NCI-H524 treated with DMSO at 0.1 percent for 48 hours (cell line): ENCODE results near the gene HS1BP3.

Source experiments
- DNase-seq: peaks from one replicate; lab custom pipeline; 2025; lab: John Stamatoyannopoulos, UW

Gene HS1BP3

DNA sequence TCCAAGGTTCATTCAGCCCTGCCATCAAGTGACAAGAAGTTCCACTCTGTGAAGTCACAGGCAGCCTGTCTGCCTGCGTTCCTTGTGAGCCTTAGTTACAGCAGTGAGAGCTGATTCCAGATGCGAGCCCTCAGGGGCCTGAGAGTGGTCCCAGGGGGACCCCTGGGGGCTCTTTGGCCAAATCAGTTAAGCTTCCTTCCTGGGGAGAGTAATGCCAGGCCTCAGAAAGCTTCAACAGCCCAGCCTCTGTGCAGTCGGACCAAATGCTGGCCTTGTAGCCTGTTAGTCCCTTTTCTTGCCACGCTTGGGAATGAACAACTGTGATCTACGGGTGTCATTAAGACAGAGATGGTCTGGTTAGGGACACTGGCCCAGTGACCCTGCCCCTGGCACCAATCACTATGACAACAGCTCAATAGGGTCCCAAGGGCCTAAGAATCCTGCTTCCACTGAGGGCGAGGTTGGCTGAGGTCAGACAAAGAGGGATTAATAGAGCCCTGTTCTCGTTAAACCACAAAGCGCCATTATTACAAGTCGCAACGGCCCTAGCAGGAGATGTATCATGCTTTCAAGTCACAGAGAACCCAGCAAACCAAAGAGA is 50.9 kb downstream of the HS1BP3 start:
- no peak for DNase-seq

DNA sequence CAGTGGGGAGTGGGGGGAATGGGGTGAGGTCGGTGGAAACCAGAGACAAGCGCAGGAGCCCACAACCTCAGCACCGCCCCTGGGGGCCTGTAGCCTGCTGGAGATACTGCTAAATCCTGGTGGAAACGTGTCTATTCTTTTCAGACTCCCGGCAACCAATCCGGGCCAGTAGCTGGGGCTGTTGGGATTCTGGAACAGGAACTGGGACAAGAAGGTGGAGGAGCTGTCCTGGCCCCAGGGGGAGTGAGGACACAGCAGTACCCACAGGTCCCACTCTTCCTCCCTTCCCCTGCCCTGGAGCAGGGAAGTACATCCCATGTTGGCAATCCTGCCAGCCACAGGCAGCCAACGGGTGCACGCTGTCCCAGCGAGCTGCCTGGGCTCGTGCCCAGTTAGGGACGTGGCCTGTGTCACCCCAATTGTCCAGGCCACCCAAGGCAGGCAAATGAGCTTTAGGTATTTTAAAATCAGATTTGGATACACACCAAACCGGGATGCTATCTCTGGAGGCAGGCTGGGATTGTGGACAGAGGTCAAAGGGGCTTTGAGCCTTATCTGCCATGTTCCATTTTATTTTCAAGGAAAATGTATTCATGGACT is 51.8 kb downstream of the HS1BP3 start:
- DNase-seq: no peak

DNA sequence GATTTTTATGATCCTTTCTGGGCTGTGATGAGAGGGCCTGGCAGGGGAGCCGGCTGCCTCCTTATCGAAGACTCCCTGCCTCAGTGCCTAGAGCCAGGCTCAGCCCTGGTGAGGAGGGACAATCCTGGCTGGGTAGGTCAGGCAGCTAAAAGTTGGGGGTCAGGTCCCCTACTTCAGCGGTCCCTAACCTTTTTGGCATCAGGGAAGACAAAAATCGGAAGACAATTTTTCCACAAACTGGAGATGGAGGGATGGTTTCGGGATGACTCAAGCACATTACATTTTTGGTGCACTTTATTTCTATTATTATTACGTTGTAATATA is 53.1 kb downstream of the HS1BP3 start:
- no peak for DNase-seq

DNA sequence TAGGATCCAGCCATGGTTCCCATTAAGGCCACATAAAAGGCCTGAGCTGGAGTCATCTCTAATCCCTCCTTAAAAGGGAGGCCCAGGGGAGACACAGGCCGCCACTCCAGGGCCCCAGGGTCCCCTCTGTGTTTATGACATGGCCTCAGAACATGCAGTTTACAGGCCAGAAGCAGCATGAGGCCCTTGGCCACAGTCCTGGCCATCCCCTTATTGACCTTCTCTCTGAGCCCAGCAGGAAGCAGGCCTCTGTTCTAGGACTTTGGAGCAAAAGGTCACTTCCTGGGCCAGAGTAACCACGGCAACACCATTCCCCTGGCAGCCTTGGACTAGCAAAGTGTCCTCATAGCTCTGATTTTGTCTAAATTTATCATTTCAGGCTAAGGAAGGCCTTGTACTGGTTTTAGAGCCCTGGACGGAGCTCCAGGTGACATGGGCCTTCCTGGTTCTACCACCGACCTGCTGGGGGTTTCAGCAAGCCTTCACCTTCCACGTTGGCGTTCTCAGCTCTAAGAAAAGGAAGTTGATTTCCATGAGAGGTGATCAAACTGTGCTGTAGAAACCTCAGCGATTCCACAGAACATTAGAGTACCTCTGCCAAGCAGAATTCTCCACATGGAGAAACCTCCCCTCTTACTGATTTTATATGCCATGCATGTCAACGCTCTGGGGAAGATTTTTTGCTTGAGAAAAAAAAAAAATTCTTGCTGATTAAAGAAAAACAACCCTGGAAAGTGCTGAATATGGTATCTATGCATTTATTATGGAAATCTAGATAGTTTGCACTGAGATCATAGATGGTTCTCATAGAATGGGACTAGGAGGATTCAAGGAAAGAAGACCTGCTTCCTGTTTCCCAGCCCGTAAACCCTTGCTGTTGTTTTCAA is 53.7 kb downstream of the HS1BP3 start:
- DNase-seq: no peak

DNA sequence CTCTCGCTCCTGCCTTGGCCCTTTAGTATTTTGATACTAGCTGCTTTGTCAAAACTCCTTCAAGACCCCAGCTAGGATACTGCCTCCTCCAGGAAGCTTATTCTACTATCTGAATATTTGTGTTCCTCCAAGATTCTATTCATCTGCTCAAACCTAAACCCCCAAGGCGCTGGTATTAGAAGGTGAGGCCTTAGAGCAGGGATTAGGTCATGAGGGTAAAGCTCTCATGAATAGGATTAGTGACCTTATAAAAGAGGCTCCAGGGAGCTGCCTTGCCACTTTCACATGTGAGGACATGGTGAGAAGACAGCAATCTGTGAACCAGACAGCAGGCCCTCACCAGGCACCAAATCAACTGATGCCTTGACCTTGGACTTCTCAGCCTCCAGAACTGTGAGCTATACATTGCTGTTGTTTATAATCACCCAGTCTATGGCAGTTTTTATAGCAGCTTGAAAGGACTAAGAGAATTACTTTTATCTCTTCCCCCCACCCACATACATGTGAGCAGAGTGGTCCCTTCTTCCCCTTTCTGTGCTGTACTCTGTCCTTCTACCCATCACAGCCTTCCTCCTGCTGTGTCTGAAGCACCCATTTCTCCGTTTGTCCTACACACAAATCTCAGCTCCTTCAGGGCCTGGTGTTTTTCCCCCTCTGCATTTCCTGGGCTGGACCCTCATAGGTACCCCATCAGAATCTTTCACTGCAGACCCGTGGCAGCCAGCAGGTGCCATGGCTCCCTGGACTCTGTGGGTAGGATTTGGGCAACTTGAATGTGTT is 54.5 kb downstream of the HS1BP3 start:
- DNase-seq: no peak

DNA sequence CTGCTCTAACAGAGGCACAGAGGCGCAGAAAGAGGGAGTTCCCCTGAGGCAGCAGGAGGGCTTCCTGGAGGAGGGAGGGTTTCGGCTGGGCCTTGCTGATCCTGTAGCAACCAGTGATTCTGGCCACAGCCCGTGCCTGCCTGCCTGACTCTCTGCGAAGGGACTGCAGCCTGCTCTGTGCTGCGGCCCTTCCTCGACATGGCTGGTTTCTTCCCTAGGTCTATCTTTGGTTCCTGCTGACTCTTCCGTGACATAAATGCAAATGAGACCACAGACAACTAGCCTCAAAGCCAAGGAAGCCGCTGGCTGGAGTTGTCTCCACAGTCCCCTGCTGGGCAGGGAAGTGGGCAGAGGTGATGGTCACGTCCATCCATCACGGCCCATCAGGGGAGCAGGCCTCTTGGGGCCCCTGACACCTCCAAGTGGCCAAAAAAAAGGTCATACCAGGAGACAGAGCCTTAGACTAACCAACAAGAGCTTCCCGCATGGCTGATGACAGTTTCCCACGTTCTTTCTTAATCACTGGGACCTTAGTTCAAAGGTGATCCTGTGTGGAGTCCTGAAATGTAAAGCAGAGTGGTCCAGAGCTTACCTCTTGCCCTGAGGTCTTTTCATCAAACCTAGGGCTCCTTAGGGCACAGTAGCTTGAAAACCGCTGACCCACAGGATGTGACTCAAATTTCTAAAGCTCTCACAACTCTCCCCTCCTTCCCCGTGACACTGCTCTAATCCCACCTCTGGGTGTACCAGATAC is 55.3 kb downstream of the HS1BP3 start:
- no peak for DNase-seq

DNA sequence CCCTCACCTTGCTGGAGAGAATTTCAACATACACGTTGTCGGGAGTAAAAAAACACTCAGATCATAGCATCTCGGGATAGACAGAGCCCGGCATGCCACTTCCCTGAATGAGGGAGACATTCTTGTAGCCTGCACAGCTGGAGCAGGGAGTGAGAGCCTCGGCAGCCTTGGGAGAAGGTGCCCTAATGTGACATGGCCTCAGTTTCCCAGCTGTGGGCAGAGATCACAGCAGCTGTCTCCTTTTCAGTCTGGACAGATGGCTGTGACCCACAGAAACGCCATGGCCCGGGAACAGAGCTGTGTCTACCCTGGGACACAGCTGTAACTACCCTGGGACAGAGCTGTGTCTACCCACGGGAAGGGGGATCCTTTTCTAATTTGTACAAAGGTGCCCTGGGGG is 55.9 kb downstream of the HS1BP3 start:
- no peak for DNase-seq

DNA sequence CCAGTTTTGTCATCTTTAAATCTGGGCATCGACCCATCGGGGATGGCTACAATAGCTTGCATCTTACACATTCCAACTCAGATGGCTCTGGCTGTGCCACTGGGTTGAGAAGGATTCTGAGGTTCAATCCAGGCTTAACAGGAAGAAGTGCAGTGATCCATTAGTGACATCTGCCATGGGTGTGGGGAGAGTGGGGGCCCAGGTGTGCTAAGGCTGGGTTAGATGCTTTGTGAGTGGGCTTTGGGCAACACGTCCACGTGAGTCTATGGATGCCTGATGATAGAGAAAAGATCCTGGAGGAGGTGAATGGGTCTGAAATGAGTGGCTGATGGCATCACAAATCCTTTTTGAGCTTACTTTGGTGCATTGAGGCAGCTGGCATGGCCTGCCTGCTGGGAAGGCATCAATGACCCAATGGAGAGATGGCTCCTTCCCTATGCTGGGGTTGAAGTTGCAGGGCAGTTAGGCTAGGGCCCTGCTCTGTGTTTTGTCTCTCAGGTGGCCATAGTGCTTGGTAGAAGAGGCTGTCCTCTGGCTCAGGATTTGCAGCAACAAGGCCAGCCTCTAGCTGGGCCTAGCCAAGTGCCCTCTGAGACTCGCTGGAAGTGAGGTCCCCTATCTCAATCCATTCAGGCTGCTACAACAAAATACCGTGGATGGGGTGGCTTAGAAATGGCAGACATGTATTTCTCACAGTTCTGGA is 56.7 kb downstream of the HS1BP3 start:
- no peak for DNase-seq

DNA sequence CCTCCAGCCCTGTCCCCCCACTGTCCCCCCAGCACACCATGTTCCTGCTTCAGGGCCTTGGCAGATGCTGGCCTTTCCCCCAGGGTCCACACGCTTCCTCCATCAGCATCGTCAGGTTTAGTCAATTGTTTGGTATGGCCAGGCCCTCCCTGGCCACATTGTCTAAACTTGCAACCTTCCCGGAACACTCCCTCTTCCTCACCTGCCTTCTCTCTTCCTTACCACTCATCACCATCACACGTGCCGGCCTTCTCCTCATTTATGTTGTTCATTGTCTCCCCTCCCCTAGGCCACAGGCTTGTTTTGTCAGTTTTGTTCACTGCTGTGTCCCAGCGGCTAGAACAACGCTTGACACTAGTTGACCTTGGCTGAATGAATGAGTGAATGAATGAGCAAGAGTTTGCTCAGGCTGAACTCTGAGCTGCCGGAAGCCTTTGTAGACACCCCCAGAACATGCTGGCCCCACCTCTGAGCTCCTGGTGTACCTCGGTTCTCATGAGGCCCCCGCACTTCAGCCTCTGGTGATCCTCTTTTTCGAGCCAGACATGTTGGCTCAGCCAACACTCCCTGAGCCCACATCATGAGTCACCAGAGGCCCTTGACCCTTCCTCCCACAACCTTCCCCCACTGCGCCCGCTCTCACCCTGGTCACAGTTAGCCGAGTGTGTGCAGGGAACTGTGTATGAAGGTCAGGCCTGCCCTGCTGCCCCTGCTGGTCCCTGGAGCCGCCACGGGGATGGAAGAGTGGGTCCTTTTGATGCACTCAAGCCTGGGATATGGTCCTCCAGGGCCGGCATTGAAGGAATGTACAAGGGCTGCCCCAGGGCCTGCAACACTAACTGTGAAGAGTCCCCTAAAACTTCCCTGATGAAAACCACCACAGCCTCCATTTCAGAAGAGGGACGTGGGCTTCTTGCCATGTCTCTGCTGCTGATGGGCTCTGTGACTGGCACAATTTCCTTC is 57.5 kb downstream of the HS1BP3 start:
- no peak for DNase-seq

DNA sequence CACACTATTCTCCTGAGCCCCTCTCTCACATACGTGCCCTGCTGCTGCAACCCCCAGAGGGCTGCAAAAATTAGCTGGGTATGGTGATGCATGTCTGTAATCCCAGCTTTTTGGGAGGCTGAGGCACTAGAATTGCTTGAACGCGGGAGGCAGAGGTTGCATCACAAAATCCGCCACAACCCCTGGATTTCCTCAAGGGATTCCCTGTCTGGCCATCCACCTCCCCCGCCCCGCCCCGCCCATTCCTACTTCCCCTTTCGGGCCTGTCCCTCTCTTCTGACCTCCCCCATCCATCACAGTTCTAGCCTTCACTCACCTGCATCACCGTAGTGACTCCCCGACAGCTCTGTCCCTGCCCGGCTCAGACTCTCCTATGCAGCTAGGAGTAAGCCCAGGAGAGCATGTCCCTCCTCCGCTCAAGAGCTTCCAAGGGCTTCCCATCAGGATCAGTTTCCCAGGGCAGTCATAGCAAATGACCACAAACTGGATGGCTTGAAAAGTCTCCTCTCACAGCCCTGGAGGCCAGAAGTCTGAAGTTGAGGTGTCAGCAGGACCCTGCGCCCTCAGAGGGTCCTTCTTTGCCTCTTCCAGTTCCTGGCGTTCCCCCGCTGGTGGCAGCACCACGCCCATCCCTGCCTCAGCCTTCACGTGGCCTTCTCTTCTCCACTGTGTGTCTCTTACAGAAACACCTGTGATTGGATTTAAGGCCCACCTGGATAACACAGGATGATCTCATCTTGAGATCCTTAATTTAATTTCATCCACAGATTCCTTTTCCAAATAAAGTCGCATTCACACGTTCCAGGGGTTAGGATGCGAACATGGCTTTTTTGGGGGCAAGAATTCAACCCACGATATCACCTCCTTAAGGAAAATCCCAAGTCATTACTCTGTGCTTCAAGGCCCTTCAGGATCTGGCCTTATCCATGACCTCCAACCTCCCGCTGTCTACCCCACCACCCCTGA is 58.5 kb downstream of the HS1BP3 start:
- no peak for DNase-seq

DNA sequence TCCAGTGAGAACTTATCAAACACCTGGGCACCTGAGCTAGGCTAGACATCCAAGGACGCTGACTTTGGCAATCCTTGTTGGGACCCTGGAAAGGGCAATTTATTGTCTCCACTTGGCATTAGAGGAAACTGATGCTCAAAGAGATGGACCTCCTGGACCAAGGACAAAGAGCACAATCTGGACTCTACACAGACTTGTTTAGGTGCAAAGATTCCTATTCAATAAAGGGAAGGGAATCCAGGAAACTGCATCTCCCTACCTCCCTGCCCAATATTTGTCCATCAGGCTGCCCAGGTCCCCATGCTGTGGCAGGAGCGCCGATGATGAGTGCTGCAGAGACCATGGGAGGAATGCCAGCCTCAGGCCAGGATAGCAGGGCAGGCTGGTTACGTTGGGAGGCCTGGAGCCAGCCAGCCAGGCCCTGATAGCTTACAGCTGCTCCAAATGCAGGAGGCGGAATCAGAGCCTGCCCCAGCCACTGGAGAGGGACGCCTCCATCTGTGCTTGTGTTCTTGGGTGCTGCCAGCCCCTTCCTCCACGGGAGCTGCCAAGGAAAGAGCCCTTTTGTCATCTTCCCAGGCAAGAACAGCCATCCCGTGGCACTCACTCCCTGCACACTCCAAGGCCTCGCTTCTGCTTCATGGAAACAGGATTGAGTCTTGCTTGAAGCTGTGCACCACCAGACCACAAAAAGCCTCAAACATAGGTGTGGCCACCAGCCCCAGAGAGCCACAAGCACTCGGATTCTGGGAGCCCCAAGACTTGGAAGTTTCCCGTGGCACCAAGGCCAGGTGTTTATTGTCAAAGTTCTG is 60.0 kb downstream of the HS1BP3 start:
- no peak for DNase-seq

DNA sequence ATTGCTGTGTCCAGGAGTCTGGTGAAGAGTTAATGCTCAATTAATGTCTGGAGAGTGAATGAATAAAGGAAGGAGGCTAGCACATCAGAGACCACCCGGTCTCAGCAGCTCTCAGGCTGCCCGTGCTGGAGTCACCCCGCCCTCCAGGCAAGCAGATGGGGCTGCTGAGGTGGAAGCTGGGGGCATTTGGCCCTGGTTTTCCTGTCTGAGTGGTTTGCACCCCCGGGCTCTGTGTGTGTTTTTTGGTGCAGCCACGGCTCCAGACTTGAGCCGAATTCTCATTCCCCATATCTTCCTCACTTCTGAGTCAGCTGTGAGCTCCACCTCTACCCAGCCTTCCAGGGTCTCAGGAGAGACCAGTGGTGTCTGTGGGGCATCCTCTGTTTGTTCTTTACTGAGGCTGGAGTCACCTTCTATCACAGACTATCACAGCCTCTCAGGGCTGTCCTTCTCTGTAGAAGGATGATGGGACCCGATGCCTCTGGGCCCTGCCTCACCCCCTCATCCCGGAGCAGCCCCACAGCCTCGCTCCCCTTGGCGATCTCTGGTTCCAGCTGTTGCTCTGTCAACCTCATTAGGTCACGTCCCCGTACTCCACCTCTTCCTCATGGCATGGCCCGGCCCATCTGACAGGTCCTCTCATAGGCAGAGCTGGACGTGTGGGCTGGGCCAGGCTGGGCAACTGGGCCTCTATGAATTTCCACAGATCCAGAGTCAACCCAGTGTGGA is 60.8 kb downstream of the HS1BP3 start:
- DNase-seq: no peak

DNA sequence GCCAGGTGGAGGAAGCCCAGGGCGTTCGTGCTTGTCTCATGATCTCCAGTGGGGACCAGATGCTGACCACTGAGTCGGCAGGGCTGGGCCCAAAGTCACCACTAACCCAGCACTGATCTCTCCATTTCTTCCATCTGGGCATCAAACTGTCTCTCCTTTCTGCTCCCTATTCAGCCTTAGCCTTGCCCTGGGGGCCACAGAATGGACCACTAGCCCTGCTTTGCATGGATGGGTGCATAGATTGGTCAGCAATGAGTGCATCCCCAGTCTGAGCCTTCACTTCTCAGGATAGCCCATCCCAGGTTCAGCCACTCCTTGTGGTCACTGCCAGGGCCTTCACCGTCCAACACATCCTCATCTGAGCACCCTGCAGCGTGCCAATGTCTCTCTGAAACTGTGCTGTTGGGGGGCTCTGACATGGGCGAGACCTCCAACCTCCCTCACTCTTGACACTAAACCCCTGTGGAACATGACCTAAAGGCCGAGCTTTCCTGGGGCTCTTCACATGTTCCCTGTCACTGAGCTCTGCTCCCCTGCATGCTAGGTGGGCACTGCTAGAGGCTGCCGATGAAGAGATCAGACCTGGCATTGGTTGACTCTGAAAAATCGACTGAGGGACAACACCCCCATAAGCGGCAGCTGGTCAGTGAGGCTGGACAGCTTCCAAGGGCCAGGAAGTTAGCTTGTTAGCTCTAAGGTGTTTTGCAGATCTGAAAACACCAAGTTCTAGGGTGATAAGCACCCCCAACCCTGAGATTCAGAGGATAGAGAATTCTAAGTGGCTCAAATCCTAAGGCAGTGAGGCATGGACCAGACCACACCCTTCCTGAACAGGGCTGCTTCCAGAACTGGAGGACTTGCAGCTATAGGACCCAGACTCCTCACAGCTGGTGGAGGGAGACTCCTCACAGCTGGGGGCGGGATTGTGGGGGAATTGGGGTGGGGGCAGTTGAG is 61.7 kb downstream of the HS1BP3 start:
- DNase-seq: no peak

DNA sequence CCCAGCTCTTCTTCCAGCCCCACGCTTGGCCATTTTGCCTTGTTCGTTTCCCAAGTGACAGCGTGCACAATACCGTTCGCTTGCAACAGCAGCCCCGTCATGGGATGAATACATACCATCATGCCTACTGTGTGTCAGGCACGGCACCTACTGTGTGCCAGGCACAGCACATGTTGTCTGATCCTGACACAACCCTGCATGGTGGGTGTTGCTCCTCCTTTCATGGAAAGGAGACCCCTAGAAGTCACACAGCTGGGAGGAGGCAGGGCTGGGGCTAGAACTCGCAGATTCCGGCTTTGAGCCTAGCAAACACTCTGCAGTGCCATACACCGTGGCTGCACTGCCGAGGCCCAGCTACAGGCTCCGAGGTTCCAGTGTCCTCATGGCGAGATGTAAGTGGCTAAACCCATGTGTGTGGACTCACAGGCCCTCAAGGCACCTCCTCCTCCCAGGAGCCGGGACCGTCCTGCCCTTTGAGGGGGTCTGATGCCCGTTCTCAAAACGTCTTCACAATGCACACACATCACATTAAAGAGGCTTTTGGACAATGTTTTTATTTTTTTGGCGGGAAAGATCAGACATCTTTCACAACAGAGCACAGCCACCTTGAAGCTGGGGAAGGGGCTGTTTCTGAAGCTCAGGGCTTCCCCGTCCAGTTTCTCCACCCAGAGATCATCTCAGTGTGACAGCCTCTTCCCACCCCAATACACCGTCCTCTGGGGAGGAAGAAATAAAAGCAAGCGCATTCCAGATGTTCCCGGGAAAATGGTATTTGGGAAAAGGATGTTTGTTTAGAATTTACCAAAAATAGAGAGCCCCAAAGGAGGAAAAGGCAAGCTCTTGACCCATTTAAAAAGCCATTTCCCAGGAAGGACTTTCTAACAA is 64.9 kb downstream of the HS1BP3 start:
- DNase-seq: no peak

DNA sequence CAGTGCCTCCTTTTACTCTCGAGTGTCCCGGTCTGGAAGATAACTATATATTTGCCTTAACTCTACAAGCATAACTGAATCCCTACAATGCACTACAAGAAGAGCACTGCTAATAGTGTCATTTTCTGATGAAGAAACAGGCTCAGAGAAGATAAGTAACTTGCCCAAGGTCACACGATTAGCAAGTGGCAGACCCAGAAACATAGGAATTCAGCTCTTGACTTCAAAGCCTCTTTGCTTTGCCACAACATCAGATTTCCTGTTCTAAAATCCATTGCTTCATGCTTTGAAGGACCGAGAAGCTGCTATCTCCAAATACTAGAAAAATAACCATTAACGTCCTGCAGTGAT is 65.6 kb downstream of the HS1BP3 start:
- no peak for DNase-seq
